DND-41 (cell line): ENCODE measurements around the gene WNT3.

Experiments
- CTCF ChIP-seq: IDR thresholded peaks from 2 replicates; pipeline ENCODE4 v1.5.1; 2012; ENCODE audit warnings: borderline replicate concordance, low read length, moderate library complexity, mild to moderate bottlenecking; ENCODE audit not compliant: poor library complexity, severe bottlenecking; ENCODE audit errors: extremely low read depth
- EZH2 ChIP-seq: IDR thresholded peaks from 3 replicates; pipeline ENCODE4 v1.6.1; 2012; ENCODE audit warnings: borderline replicate concordance, low read depth, mild to moderate bottlenecking, moderate library complexity, low read length, inconsistent platforms; ENCODE audit not compliant: severe bottlenecking

- TF ChIP-seq EZH2: no peak
- TF ChIP-seq CTCF: no peak
Measured at GRCh38 chr17:46789610-46790009, 28.9 kb downstream of the WNT3 start.
